H1 (cell line): ENCODE measurements around the gene OR6C3. TPM values are rescaled to one million over a fixed set of nuclear protein-coding genes. Genes with fewer than 3 reads are reported as not detected.

Experiments used
- CEBPB ChIP-seq: IDR thresholded peaks from 2 replicates; pipeline ENCODE4 v1.6.1; 2012; ENCODE audit warnings: low read depth, low read length
- EP300 ChIP-seq, 2 experiments: IDR thresholded peaks; 1 replicate in 1 of 2; 2 replicates in 1 of 2; pipeline ENCODE4 v1.6.1; 2011 to 2012; ENCODE audit warnings: low read depth in 2 of 2, low read length in 2 of 2, mild to moderate bottlenecking in 2 of 2, borderline replicate concordance in 1 of 2, inconsistent platforms in 1 of 2, moderate library complexity in 1 of 2
- USF2 ChIP-seq: IDR thresholded peaks from 2 replicates; pipeline ENCODE4 v1.6.1; 2011; ENCODE audit warnings: low read length, improper control_type of control experiment
- polyA plus RNA-seq, 7 experiments: library from polyadenylated mRNA; depleted of rRNA in 3 of 7; stranded (reverse) in 5 of 7; unstranded in 2 of 7; fragments of >200 nt in 5 of 7; fragments of 200-250 nt in 2 of 7; gene quantifications; 1 replicate in 5 of 7; 2 replicates in 1 of 7; 4 replicates in 1 of 7; pipeline versions ENCODE4 v1.2.1 to v1.2.3, GENCODE V29; 2011 to 2013; ENCODE audit warnings: missing spikeins in 2 of 7, mixed read lengths in 2 of 7
- total RNA-seq: library from RNA; stranded (reverse); fragmentation: NEBNext Ultra II Directional; extraction: Animal tissue kit (Norgen Biotek cat#: 25700); gene quantifications from 2 replicates; pipeline ENCODE4 v1.2.1, GENCODE V29; 2021

OR6C3 gene
- total and polyA plus RNA-seq, 2 of the 8 experiments (the other 6 are each of a cell fraction or from before 2014, with no cell fraction given): not detected

GRCh38 chr12:55365086-55365485, 34.5 kb downstream of the OR6C3 start (continued):
- TF ChIP-seq USF2 (no peak), CEBPB (no peak), EP300 (IDR thresholded peaks at IDR 0.05; ENCODE audit: borderline replicate concordance in 1 of 2, low read depth in 2 of 2, low read length in 2 of 2) (no peak)
